GM18505 (cell line): Measurements from ENCODE around the gene MGRN1.

Experiments
- ATAC-seq: cut with Tn5 transposase; IDR thresholded peaks from one replicate; pipeline ENCODE4 v1.9.1; 2021; ENCODE audit not compliant: unreplicated experiment
- POLR2A ChIP-seq: IDR thresholded peaks from 4 replicates; pipeline ENCODE4 v1.6.1; 2011; ENCODE audit warnings: borderline replicate concordance; ENCODE audit not compliant: insufficient read depth, insufficient read length; ENCODE audit errors: extremely low read depth

Gene MGRN1

GRCh38 chr16:4594433-4595410, 29.9 kb upstream of the MGRN1 start:
- ATAC-seq = no peak
- TF ChIP-seq POLR2A = no peak

GRCh38 chr16:4597174-4597573, 27.5 kb upstream of the MGRN1 start:
- TF ChIP-seq POLR2A = no peak
- no peak for ATAC-seq

- no peak for TF ChIP-seq POLR2A
- no peak for ATAC-seq
These were observed 25.6 kb upstream of the MGRN1 start for GRCh38 chr16:4599037-4599436.

- no peak for ATAC-seq
- no peak for TF ChIP-seq POLR2A
These were observed 25.1 kb upstream of the MGRN1 start for GRCh38 chr16:4599545-4599944.

- ATAC-seq = no peak
- no peak for TF ChIP-seq POLR2A
These were observed 23.4 kb upstream of the MGRN1 start for GRCh38 chr16:4601036-4601863.

- no peak for ATAC-seq
- no peak for TF ChIP-seq POLR2A
These were observed 22.8 kb upstream of the MGRN1 start for GRCh38 chr16:4601864-4602186.

- no peak for TF ChIP-seq POLR2A
These were observed 22.3 kb upstream of the MGRN1 start for GRCh38 chr16:4602331-4602730.

GRCh38 chr16:4603624-4604170, 20.9 kb upstream of the MGRN1 start:
- TF ChIP-seq POLR2A = no peak
- ATAC-seq = no peak

More at GRCh38 chr16:4602331-4602730, 22.3 kb upstream of the MGRN1 start:
- ATAC-seq = no peak

GRCh38 chr16:4604401-4604800, 20.2 kb upstream of the MGRN1 start:
- ATAC-seq = no peak
- TF ChIP-seq POLR2A = no peak

GRCh38 chr16:4606354-4606753, 18.3 kb upstream of the MGRN1 start:
- no peak for TF ChIP-seq POLR2A
- ATAC-seq = no peak

- no peak for TF ChIP-seq POLR2A
- no peak for ATAC-seq
These were observed 16.6 kb upstream of the MGRN1 start for GRCh38 chr16:4607841-4608703.

- no peak for ATAC-seq
- no peak for TF ChIP-seq POLR2A
These were observed 16.0 kb upstream of the MGRN1 start for GRCh38 chr16:4608704-4608980.
